ENCODE results near the gene MPHOSPH9. TPM values are rescaled to one million over a fixed set of nuclear protein-coding genes. Genes with fewer than 3 reads are reported as not detected.

MPHOSPH9 gene
- total RNA-seq, 1 donor, result 93.6 TPM

Other genes starting within 250 kb of the MPHOSPH9 start
- gene PITPNM2, start 82.1 kb downstream of the MPHOSPH9 start, total RNA-seq, result 11.8 TPM
- gene MTRFR, start 295 bp upstream of the MPHOSPH9 start, total RNA-seq, result 27.6 TPM
- 42.3 TPM for gene CDK2AP1, start 38.7 kb upstream of the MPHOSPH9 start, total RNA-seq
- 43.6 TPM for gene SBNO1, start 131.7 kb upstream of the MPHOSPH9 start, total RNA-seq
- gene KMT5A, start 151.0 kb upstream of the MPHOSPH9 start, total RNA-seq, result 40.3 TPM
- gene RILPL2, start 203.5 kb upstream of the MPHOSPH9 start, total RNA-seq, result 9.9 TPM
- gene SNRNP35, start 225.0 kb upstream of the MPHOSPH9 start, total RNA-seq, result 13.7 TPM